H9 (cell line): Measurements from ENCODE around the gene PPP4R2. TPM values are rescaled to one million over a fixed set of nuclear protein-coding genes. Genes with fewer than 3 reads are reported as not detected.

Source experiments
- DNase-seq: peaks from one replicate; pipeline ENCODE4 v3.0.0-alpha.2; 2017
- H2AFZ ChIP-seq: one replicate; pipeline ENCODE4 v1.6.1; 2013; ENCODE audit warnings: mild to moderate bottlenecking, low read length, control low read depth, moderate library complexity
- H2AK5ac ChIP-seq: 2 replicates; pipeline ENCODE4 v1.6.1; 2013; ENCODE audit warnings: low read length, control low read depth, mixed read lengths; ENCODE audit not compliant: insufficient read length
- H2BK120ac ChIP-seq: one replicate; pipeline ENCODE4 v1.6.1; 2013; ENCODE audit warnings: low read depth, mild to moderate bottlenecking, low read length, control low read depth, inconsistent platforms; ENCODE audit not compliant: poor library complexity, severe bottlenecking
- H2BK12ac ChIP-seq: 2 replicates; pipeline ENCODE4 v1.6.1; 2013; ENCODE audit warnings: low read length, control low read depth, mixed read lengths, low read depth; ENCODE audit not compliant: insufficient read length
- H2BK15ac ChIP-seq: 2 replicates; pipeline ENCODE4 v1.6.1; 2013; ENCODE audit warnings: low read depth, low read length, control low read depth
- H2BK20ac ChIP-seq: one replicate; pipeline ENCODE4 v1.6.1; 2013; ENCODE audit warnings: low read depth, mild to moderate bottlenecking, low read length, control low read depth, inconsistent platforms; ENCODE audit not compliant: poor library complexity, severe bottlenecking
- H2BK5ac ChIP-seq: 2 replicates; pipeline ENCODE4 v1.6.1; 2013; ENCODE audit warnings: low read length, control low read depth, mixed read lengths; ENCODE audit not compliant: insufficient read length
- H3K14ac ChIP-seq: 2 replicates; pipeline ENCODE4 v1.6.1; 2013; ENCODE audit warnings: low read length, control low read depth; ENCODE audit not compliant: insufficient read depth
- H3K18ac ChIP-seq: 2 replicates; pipeline ENCODE4 v1.6.1; 2013; ENCODE audit warnings: low read depth, mild to moderate bottlenecking, mixed read lengths, low read length, control low read depth; ENCODE audit not compliant: insufficient read length
- H3K23ac ChIP-seq: 2 replicates; pipeline ENCODE4 v1.6.1; 2013; ENCODE audit warnings: low read length, control low read depth, mixed read lengths, low read depth; ENCODE audit not compliant: insufficient read length
- H3K23me2 ChIP-seq: 2 replicates; pipeline ENCODE4 v1.6.1; 2013; ENCODE audit warnings: low read depth, mild to moderate bottlenecking, mixed read lengths, low read length, control low read depth; ENCODE audit not compliant: insufficient read length, poor library complexity, severe bottlenecking
- H3K27ac ChIP-seq: 2 replicates; pipeline ENCODE4 v1.5.1; 2013; ENCODE audit warnings: low read length, control low read depth, mixed read lengths, low read depth; ENCODE audit not compliant: insufficient read length
- H3K27me3 ChIP-seq: 2 replicates; pipeline ENCODE4 v1.6.1; 2013; ENCODE audit warnings: low read length, control low read depth, inconsistent platforms; ENCODE audit not compliant: insufficient read depth
- H3K4ac ChIP-seq: 2 replicates; pipeline ENCODE4 v1.6.1; 2013; ENCODE audit warnings: low read depth, mild to moderate bottlenecking, control low read depth, inconsistent platforms, low read length, moderate library complexity
- H3K4me1 ChIP-seq: 2 replicates; pipeline ENCODE4 v1.6.1; 2013; ENCODE audit warnings: low read length, control low read depth, inconsistent platforms; ENCODE audit not compliant: insufficient read depth
- H3K4me2 ChIP-seq: 2 replicates; pipeline ENCODE4 v1.6.1; 2013; ENCODE audit warnings: low read length, control low read depth, mixed read lengths; ENCODE audit not compliant: insufficient read length, insufficient read depth
- H3K56ac ChIP-seq: 2 replicates; pipeline ENCODE4 v1.6.1; 2013; ENCODE audit warnings: low read depth, mild to moderate bottlenecking, mixed read lengths, low read length, control low read depth; ENCODE audit not compliant: insufficient read length
- H3K79me1 ChIP-seq: 2 replicates; pipeline ENCODE4 v1.6.1; 2013; ENCODE audit warnings: low read depth, mild to moderate bottlenecking, moderate library complexity, low read length, control low read depth, inconsistent platforms; ENCODE audit not compliant: insufficient read depth, poor library complexity, severe bottlenecking
- H3K79me2 ChIP-seq: 2 replicates; pipeline ENCODE4 v1.6.1; 2013; ENCODE audit warnings: low read length, control low read depth, inconsistent platforms; ENCODE audit not compliant: insufficient read depth
- H3K9ac ChIP-seq: 2 replicates; pipeline ENCODE4 v1.6.1; 2013; ENCODE audit warnings: low read length, control low read depth, mixed read lengths; ENCODE audit not compliant: insufficient read length; ENCODE audit errors: extremely low read depth
- H3K9me3 ChIP-seq: one replicate; pipeline ENCODE4 v1.6.1; 2013; ENCODE audit warnings: low read depth, low read length, inconsistent platforms; ENCODE audit not compliant: control insufficient read depth
- H3T11ph ChIP-seq: one replicate; pipeline ENCODE4 v1.6.1; 2013; ENCODE audit warnings: mild to moderate bottlenecking, low read length, control low read depth, inconsistent platforms
- H4K20me1 ChIP-seq: one replicate; pipeline ENCODE4 v1.6.1; 2013; ENCODE audit not compliant: control insufficient read depth, insufficient read length, insufficient read depth
- H4K5ac ChIP-seq: 2 replicates; pipeline ENCODE4 v1.6.1; 2013; ENCODE audit warnings: low read depth, mild to moderate bottlenecking, mixed read lengths, low read length, control low read depth; ENCODE audit not compliant: insufficient read length
- H4K8ac ChIP-seq: replicated peaks from 2 replicates; pipeline ENCODE4 v1.6.1; 2013; ENCODE audit warnings: low read length, control low read depth, mixed read lengths, low read depth; ENCODE audit not compliant: insufficient read length
- H4K91ac ChIP-seq: 2 replicates; pipeline ENCODE4 v1.6.1; 2013; ENCODE audit warnings: low read depth, mild to moderate bottlenecking, moderate library complexity, mixed read lengths, low read length, control low read depth; ENCODE audit not compliant: insufficient read length
- H3K27ac Mint-ChIP-seq, 3 experiments: 2 replicates in 2 of 3; 3 replicates in 1 of 3; pipeline ENCODE4 v1.8.0; 2020 to 2021; ENCODE audit warnings: mixed read lengths in 3 of 3, mild to moderate bottlenecking in 1 of 3, moderate library complexity in 1 of 3
- H3K27me3 Mint-ChIP-seq: 2 replicates; pipeline ENCODE4 v1.8.0; 2021; ENCODE audit warnings: low read depth, mild to moderate bottlenecking, moderate library complexity, mixed read lengths
- H3K36me3 Mint-ChIP-seq, 3 experiments: 2 replicates in 2 of 3; 3 replicates in 1 of 3; pipeline ENCODE4 v1.8.0; 2020 to 2021; ENCODE audit warnings: low read depth in 3 of 3, mixed read lengths in 3 of 3; ENCODE audit not compliant: insufficient read depth in 1 of 3
- H3K4me1 Mint-ChIP-seq, 2 experiments: 2 replicates each; pipeline ENCODE4 v1.8.0; 2020; ENCODE audit warnings: mixed read lengths in 2 of 2
- H3K4me3 Mint-ChIP-seq, 2 experiments: 2 replicates in 1 of 2; 3 replicates in 1 of 2; pipeline ENCODE4 v1.8.0; 2020 to 2021; ENCODE audit warnings: mild to moderate bottlenecking in 2 of 2, mixed read lengths in 2 of 2, moderate library complexity in 1 of 2
- H3K9me3 Mint-ChIP-seq, 2 experiments: 2 replicates in 1 of 2; 3 replicates in 1 of 2; pipeline ENCODE4 v1.8.0; 2020; ENCODE audit warnings: mild to moderate bottlenecking in 2 of 2, mixed read lengths in 2 of 2, moderate library complexity in 1 of 2
- CTCF ChIP-seq: fragments of 200-600 bp; sonication (generic); conservative IDR thresholded peaks from 3 replicates; pipeline ENCODE4 v1.8.0; 2021; ENCODE audit warnings: antibody characterized with exemption, mild to moderate bottlenecking
- WGBS: extraction: QIAGEN DNeasy Blood & Tissue Kit; methylation state at CpG from one replicate; pipeline ENCODE4 v1.1.7; 2013; ENCODE audit warnings: missing lambda C conversion rate, low lambda C conversion rate, mixed read lengths; ENCODE audit not compliant: insufficient read length; ENCODE audit errors: extremely low coverage; 5-methylcytosine and 5-hydroxymethylcytosine counted together
- total RNA-seq: library from RNA; stranded (reverse); gene quantifications from 2 replicates; pipeline ENCODE4 v1.2.1, GENCODE V29; 2021

Gene PPP4R2
- total RNA-seq, 1 experiment from 2014 or later, result 132 TPM

GRCh38 chr3:73060302-73060723 lies 63.7 kb downstream of the PPP4R2 start:
- Histone ChIP-seq H3K9me3 (no peaks in the 10 kb centered on the region), H3K9ac (no peak overlapping the region), H3K56ac (no peak overlapping the region), H2BK15ac (no peak overlapping the region), H3K27ac (no peak overlapping the region), H3K27me3 (no peaks in the 10 kb centered on the region), H3K4me2 (no peak overlapping the region), H4K20me1 (no peaks in the 10 kb centered on the region), H3K79me1 (peaks cover 2% of the 10 kb centered on the region), H2AFZ (no peak overlapping the region), H2BK120ac (no peak overlapping the region), H3K23ac (no peak overlapping the region), H2BK5ac (no peak overlapping the region), H3K4ac (no peak overlapping the region), H2AK5ac (no peak overlapping the region), H3T11ph (no peak overlapping the region), H3K23me2 (no peaks in the 10 kb centered on the region), H4K5ac (no peak overlapping the region), H2BK12ac (no peak overlapping the region), H3K18ac (no peak overlapping the region), H4K8ac (no peak overlapping the region), H3K79me2 (peaks cover 1% of the 10 kb centered on the region; the same call in 1 of the 2 replicates), H3K4me1 (no peaks in the 10 kb centered on the region), H2BK20ac (no peak overlapping the region), H4K91ac (no peak overlapping the region), H3K14ac (no peak overlapping the region)
- Mint-ChIP-seq H3K27ac (peak overlapping the region in 1 of 3 experiments; percentile 80; a peak in 2 of 7 replicates), H3K9me3 (no peaks in the 10 kb centered on the region), H3K36me3 (peaks cover 28 to 56% (median 48%) of the 10 kb centered on the region in 3 experiments; a peak in 6 of 7 replicates), H3K27me3 (no peaks in the 10 kb centered on the region), H3K4me1 (peaks cover 3 to 6% of the 10 kb centered on the region in 2 experiments; a peak in 2 of 4 replicates), H3K4me3 (no peak overlapping the region)
- no CpG with 5 or more reads among the region's 1 CpG for WGBS
- DNase-seq, result no peak
- TF ChIP-seq CTCF, result no peak
